Right ventricle myocardium inferior (tissue), 1 donor: Measurements from ENCODE around the gene ROBO2. TPM values are rescaled to one million over a fixed set of nuclear protein-coding genes. Genes with fewer than 3 reads are reported as not detected.

Source experiments
- ATAC-seq: fragments of 200-7000 bp; cut with Tn5 transposase; one replicate; pipeline ENCODE4 v1.9.1; 2020; ENCODE audit warnings: mild to moderate bottlenecking, moderate library complexity
- DNase-seq: peaks from one replicate; pipeline ENCODE4 v3.0.0; 2021; ENCODE audit errors: missing footprints
- intact Hi-C: fragments of 100-400 bp; cut with DNase I; formaldehyde crosslinking; loops from one replicate; pipeline ENCODE4 v1.11.0; 2022
- total RNA-seq: library from RNA; stranded (reverse); fragmentation: NEBNext Ultra II Directional; extraction: Animal tissue kit (Norgen Biotek cat#: 25700); gene quantifications from one replicate; pipeline ENCODE4 v1.2.1, GENCODE V29; 2021
- donor health status: DM: no; HTN: yes; CAD: no; lungs with severe emphysema.

ROBO2 gene
- total RNA-seq, 1 donor from 2014 or later, result 0.14 TPM

- DNase-seq (no peak), ATAC-seq (no peak)
- intact Hi-C loops, result no loop called here
Observed at GRCh38 chr3:77563012-77563411, 523.1 kb downstream of the ROBO2 start.

- ATAC-seq (no peak), DNase-seq (no peak)
- intact Hi-C loops, result no loop called here
Observed at GRCh38 chr3:77566055-77566454, 526.2 kb downstream of the ROBO2 start.

GRCh38 chr3:77571971-77572715, 532.2 kb downstream of the ROBO2 start:
- intact Hi-C loops, result no loop called here
- no peak for DNase-seq

GRCh38 chr3:77577264-77577663, 537.4 kb downstream of the ROBO2 start:
- DNase-seq (no peak), ATAC-seq (no peak)
- intact Hi-C loops, result no loop called here

More at GRCh38 chr3:77571971-77572715, 532.2 kb downstream of the ROBO2 start:
- no peak for ATAC-seq

GRCh38 chr3:77586216-77586615, 546.3 kb downstream of the ROBO2 start:
- ATAC-seq, result no peak

GRCh38 chr3:77588863-77589262, 549.0 kb downstream of the ROBO2 start:
- intact Hi-C loops, result no loop called here

More at GRCh38 chr3:77586216-77586615, 546.3 kb downstream of the ROBO2 start:
- DNase-seq, result no peak
- intact Hi-C loops, result no loop called here

GRCh38 chr3:77590191-77590590, 550.3 kb downstream of the ROBO2 start:
- ATAC-seq, result no peak
- DNase-seq, result no peak

More at GRCh38 chr3:77588863-77589262, 549.0 kb downstream of the ROBO2 start:
- DNase-seq (no peak), ATAC-seq (no peak)

GRCh38 chr3:77595371-77595870, 555.5 kb downstream of the ROBO2 start:
- intact Hi-C loops, result no loop called here
- ATAC-seq (no peak), DNase-seq (no peak)

More at GRCh38 chr3:77590191-77590590, 550.3 kb downstream of the ROBO2 start:
- intact Hi-C loops, result no loop called here

GRCh38 chr3:77599948-77600347, 560.0 kb downstream of the ROBO2 start:
- DNase-seq, result no peak
- ATAC-seq, result no peak
- intact Hi-C loops, result no loop called here

- intact Hi-C loops, result no loop called here
- ATAC-seq, result no peak
Observed at GRCh38 chr3:77601823-77602415, 562.0 kb downstream of the ROBO2 start.

GRCh38 chr3:77602722-77603121, 562.8 kb downstream of the ROBO2 start:
- ATAC-seq (no peak), DNase-seq (no peak)
- intact Hi-C loops, result no loop called here

More at GRCh38 chr3:77601823-77602415, 562.0 kb downstream of the ROBO2 start:
- DNase-seq, result no peak

- intact Hi-C loops, result no loop called here
- DNase-seq, result no peak
- no peak for ATAC-seq
Observed at GRCh38 chr3:77605308-77605707, 565.4 kb downstream of the ROBO2 start.

- intact Hi-C loops, result no loop called here
- ATAC-seq (no peak), DNase-seq (no peak)
Observed at GRCh38 chr3:77605865-77606264, 566.0 kb downstream of the ROBO2 start.

GRCh38 chr3:77606372-77606771, 566.5 kb downstream of the ROBO2 start:
- intact Hi-C loops, result no loop called here
- DNase-seq (no peak), ATAC-seq (no peak)

- no peak for DNase-seq
- ATAC-seq, result no peak
- intact Hi-C loops, result no loop called here
Observed at GRCh38 chr3:77618686-77619085, 578.8 kb downstream of the ROBO2 start.

GRCh38 chr3:77620009-77620408, 580.1 kb downstream of the ROBO2 start:
- intact Hi-C loops, result no loop called here
- DNase-seq, result no peak
- no peak for ATAC-seq

GRCh38 chr3:77623500-77623899, 583.6 kb downstream of the ROBO2 start:
- intact Hi-C loops, result no loop called here
- DNase-seq (no peak), ATAC-seq (no peak)

GRCh38 chr3:77626157-77626556, 586.3 kb downstream of the ROBO2 start:
- DNase-seq (no peak), ATAC-seq (no peak)
- intact Hi-C loops, result no loop called here

- no peak for ATAC-seq
- intact Hi-C loops, result no loop called here
- DNase-seq, result no peak
Observed at GRCh38 chr3:77648214-77648613, 608.3 kb downstream of the ROBO2 start.

- intact Hi-C loops, result no loop called here
- no peak for ATAC-seq
- no peak for DNase-seq
Observed at GRCh38 chr3:77648664-77649063, 608.8 kb downstream of the ROBO2 start.
